Small intestine (tissue), 7 donors: ENCODE results near the gene ENPP1. TPM values are rescaled to one million over a fixed set of nuclear protein-coding genes. Genes with fewer than 3 reads are reported as not detected.

Experiments used
- DNase-seq, 2 donors: peaks; one replicate each; pipeline versions ENCODE4 v3.0.0 to v3.0.0-alpha.2; 2013
- FAIRE-seq: peaks from 2 replicates; lab custom pipeline; 2012; peaks lifted over from hg19 to GRCh38; lab: Jason Lieb, UNC
- H3K27ac ChIP-seq, 3 donors: one replicate each; pipeline ENCODE4 v1.5.1; 2013; ENCODE audit warnings: low read length in 2 of 3, mild to moderate bottlenecking in 2 of 3, control low read depth in 1 of 3, inconsistent platforms in 1 of 3, low read depth in 1 of 3, moderate library complexity in 1 of 3
- H3K27me3 ChIP-seq, 3 donors: one replicate each; pipeline ENCODE4 v1.6.1; 2013; ENCODE audit warnings: low read length in 3 of 3, inconsistent platforms in 1 of 3; ENCODE audit not compliant: control insufficient read depth in 3 of 3, insufficient read depth in 3 of 3
- H3K36me3 ChIP-seq, 3 donors: one replicate each; pipeline ENCODE4 v1.6.1; 2013; ENCODE audit warnings: low read length in 3 of 3, inconsistent platforms in 1 of 3, low read depth in 1 of 3, mild to moderate bottlenecking in 1 of 3, moderate library complexity in 1 of 3; ENCODE audit not compliant: control insufficient read depth in 3 of 3, insufficient read depth in 2 of 3
- H3K4me1 ChIP-seq, 3 donors: one replicate each; pipeline ENCODE4 v1.6.1; 2013; ENCODE audit warnings: low read length in 2 of 3, inconsistent platforms in 1 of 3, low read depth in 1 of 3, mild to moderate bottlenecking in 1 of 3, moderate library complexity in 1 of 3; ENCODE audit not compliant: control insufficient read depth in 3 of 3, insufficient read depth in 2 of 3
- H3K4me3 ChIP-seq, 3 donors: one replicate each; pipeline ENCODE4 v1.5.1; 2013; ENCODE audit warnings: low read length in 3 of 3, control low read depth in 1 of 3, inconsistent platforms in 1 of 3, low read depth in 1 of 3, mild to moderate bottlenecking in 1 of 3, moderate library complexity in 1 of 3
- H3K9me3 ChIP-seq, 2 donors: one replicate each; pipeline ENCODE4 v1.6.1; 2013; ENCODE audit warnings: low read depth in 1 of 2, low read length in 1 of 2; ENCODE audit not compliant: control insufficient read depth in 2 of 2, insufficient read depth in 1 of 2
- WGBS, 3 donors: extraction: QIAGEN DNeasy Blood & Tissue Kit; methylation state at CpG; one replicate each; pipeline ENCODE4 v1.1.7; 2013; 5-methylcytosine and 5-hydroxymethylcytosine counted together
- polyA plus RNA-seq, 4 donors: library from polyadenylated mRNA; stranded (reverse) in 3 of 4; unstranded in 1 of 4; fragments of 200-250 nt in 3 of 4; fragments of 120-200 nt in 1 of 4; gene quantifications; one replicate each; pipeline versions ENCODE4 v1.2.1 to v1.2.3, GENCODE V29; 2013
- donor health status: healthy with polysubstance abuse.
- donor health status: control.
- donor health status: control.
- donor health status: Bipolar disorder and iron deficiency.
- donor health status: healthy.

Gene ENPP1
- polyA plus RNA-seq, 4 donors = 0.57 to 11.4 (median 1.1) TPM

DNA sequence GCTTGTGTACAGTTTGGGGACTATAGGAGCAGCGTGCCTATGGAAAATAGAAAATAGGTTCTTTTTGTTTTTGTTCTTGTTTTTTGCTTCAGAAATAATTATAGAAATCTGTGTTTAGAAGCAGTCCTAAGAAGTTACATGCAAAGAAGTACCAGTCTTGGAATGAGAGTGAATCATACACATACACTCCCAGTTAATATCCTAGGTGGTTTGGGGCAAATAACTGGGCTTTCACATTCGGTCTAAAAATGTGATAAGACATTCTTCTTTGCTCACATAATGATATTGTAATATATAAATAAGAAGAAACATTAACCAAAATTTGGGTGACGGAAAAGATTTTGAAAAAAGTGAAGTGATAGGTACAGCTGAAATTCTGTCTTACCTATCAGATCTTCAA, 61.0 kb downstream of the ENPP1 start:
- WGBS, 3 donors = 92 to 94% (median 92%) methylated on average over 3 of the region's 3 CpGs

DNA sequence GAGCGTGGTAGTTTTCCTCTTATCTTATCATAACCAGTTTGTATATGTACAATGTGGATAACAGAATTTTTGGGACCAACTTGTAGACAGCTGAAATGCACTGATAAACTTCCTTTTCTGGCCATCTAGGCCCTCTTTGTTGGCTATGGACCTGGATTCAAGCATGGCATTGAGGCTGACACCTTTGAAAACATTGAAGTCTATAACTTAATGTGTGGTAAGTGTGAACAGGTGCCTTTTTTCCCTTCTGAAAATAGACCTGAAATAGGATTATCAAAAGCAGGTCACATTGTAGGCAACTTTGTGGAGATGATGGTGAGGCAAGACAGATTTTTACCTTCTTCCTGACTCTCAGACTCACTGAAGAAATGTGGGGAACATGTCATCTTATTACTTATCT, 67.8 kb downstream of the ENPP1 start:
- no peaks in the 10 kb centered on the region for H3K4me1 ChIP-seq
- no peaks in the 10 kb centered on the region for H3K9me3 ChIP-seq
- H3K27me3 ChIP-seq = no peaks in the 10 kb centered on the region
- FAIRE-seq (no peak), DNase-seq (no peak)
- peaks cover 0 to 4% (median 0%) of the 10 kb centered on the region in 3 donors for H3K36me3 ChIP-seq
- H3K27ac ChIP-seq = no peak overlapping the region
- WGBS, 3 donors = 21 to 60% (median 28%) methylated on average over 1 of the region's 1 CpG
- H3K4me3 ChIP-seq = no peak overlapping the region

More for the DNA sequence above, 61.0 kb downstream of the ENPP1 start:
- DNase-seq (no peak), FAIRE-seq (no peak)
- Histone ChIP-seq H3K27me3 (no peaks in the 10 kb centered on the region), H3K9me3 (no peaks in the 10 kb centered on the region), H3K4me3 (no peak overlapping the region), H3K4me1 (no peaks in the 10 kb centered on the region), H3K36me3 (no peaks in the 10 kb centered on the region), H3K27ac (no peak overlapping the region)

DNA sequence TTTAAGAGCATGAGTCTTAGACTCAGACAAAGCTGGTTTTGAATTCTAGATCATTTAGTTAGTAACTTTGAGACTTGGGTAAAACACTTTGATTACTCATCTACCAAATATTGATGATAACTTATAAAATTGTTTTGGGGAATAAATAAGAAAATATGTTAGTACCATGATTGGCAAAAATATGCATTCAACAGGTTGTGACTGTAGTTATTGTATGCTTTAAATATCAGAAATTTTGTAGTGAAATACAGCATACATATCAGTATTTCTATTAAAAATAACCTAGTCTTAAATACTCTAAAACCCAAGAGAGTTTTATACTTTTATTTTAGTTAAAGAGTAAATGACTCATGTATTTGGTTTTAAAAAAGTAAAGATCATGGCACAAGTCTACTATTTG, 68.7 kb downstream of the ENPP1 start:
- DNase-seq = no peak
- Histone ChIP-seq H3K36me3 (peaks cover 0 to 6% (median 0%) of the 10 kb centered on the region in 3 donors), H3K27me3 (no peaks in the 10 kb centered on the region), H3K27ac (no peak overlapping the region), H3K4me3 (no peak overlapping the region), H3K9me3 (no peaks in the 10 kb centered on the region), H3K4me1 (no peaks in the 10 kb centered on the region)
- no peak for FAIRE-seq

DNA sequence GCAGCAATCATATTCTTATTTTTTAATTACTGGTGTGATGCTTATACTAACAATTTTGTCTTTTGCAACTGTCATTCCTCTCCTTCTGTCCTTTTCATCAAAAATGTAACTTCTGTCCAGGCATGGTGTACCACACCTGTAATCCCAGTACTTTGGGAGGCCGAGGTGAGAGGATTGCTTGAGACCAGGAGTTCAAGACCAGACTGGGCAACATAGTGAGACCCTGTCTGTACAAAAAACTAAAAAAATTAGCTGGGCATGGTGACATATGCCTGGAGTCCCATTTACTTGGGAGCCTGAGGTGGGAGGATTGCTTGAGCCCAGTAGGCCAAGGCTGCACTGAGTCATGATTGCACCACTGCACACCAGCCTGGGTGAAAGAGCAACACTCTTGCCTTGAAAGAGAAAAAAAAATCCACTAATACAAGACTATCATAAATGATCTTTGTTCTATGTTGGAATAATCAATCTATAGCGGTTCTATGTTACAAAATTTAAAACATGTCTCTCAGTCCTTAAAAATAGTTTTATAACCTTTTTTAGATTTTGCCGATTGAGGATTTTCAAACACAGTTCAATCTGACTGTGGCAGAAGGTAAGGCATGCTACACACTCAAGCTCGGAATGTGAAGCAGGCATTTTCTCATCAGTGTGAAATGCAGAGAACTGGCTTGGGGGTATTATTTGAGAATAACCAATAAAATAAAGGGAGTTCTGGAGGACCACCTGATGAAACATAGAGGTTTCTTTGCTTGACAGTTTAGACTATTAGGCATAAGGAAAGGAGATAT, 70.4 kb downstream of the ENPP1 start:
- FAIRE-seq (no peak), DNase-seq (no peak)
- no peaks in the 10 kb centered on the region for H3K4me1 ChIP-seq
- peaks cover 0 to 6% (median 0%) of the 10 kb centered on the region in 3 donors for H3K36me3 ChIP-seq
- no peak overlapping the region for H3K4me3 ChIP-seq
- H3K27me3 ChIP-seq = no peaks in the 10 kb centered on the region
- WGBS, 3 donors = 86 to 94% (median 87%) methylated on average over 4 of the region's 4 CpGs
- no peaks in the 10 kb centered on the region for H3K9me3 ChIP-seq
- H3K27ac ChIP-seq = no peak overlapping the region

DNA sequence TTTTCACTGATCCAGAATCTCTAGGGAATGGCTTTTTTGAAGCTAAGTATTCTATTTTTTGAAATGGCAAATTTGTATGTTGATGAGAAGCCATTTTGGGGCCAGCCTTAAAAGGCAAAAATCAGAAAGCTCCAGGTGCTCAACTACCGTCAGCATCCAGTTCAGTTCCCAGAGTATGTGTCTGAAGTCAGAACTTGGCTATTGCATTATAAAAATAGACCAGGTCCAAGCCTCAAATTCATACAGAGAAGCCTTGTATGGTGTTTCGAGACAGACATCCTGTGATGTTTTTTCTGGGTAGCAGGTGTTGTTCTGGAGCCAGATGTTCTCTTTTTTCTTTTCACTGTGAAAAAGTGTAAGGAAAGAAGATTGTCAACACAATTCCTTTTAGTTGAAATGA, 75.2 kb downstream of the ENPP1 start:
- WGBS, 3 donors = 84 to 95% (median 86%) methylated on average over 2 of the region's 2 CpGs
- no peak for DNase-seq
- H3K27ac ChIP-seq = no peak overlapping the region
- H3K36me3 ChIP-seq = peaks cover 0 to 12% (median 2%) of the 10 kb centered on the region in 3 donors
- no peaks in the 10 kb centered on the region for H3K27me3 ChIP-seq
- H3K9me3 ChIP-seq = no peaks in the 10 kb centered on the region
- no peaks in the 10 kb centered on the region for H3K4me1 ChIP-seq
- FAIRE-seq = no peak
- H3K4me3 ChIP-seq = no peak overlapping the region

DNA sequence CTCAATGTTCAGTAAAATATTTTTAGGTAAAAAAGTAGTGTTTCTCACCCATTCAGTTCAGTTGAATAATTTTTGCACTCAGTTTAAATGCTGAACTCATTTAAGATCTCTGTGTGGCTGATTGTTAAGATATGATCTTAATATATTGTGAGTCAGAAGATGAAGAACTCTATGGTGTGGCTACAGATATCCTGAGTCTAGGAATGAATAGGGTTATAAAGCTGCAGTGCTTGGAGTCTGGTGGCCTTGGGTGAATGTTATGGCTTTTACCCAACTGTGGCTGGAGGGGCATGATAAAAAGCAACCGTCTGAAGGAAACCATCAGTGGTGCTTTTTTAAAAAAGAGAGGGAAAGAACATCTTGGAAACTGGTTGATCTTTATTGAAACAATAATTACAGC, 77.4 kb downstream of the ENPP1 start:
- no peaks in the 10 kb centered on the region for H3K27me3 ChIP-seq
- no peak overlapping the region for H3K4me3 ChIP-seq
- H3K27ac ChIP-seq = no peak overlapping the region
- H3K4me1 ChIP-seq = no peaks in the 10 kb centered on the region
- WGBS, 3 donors = 65 to 87% (median 75%) methylated on average over 1 of the region's 1 CpG
- FAIRE-seq = no peak
- H3K36me3 ChIP-seq = peaks cover 0 to 13% (median 2%) of the 10 kb centered on the region in 3 donors
- no peak for DNase-seq
- H3K9me3 ChIP-seq = no peaks in the 10 kb centered on the region

DNA sequence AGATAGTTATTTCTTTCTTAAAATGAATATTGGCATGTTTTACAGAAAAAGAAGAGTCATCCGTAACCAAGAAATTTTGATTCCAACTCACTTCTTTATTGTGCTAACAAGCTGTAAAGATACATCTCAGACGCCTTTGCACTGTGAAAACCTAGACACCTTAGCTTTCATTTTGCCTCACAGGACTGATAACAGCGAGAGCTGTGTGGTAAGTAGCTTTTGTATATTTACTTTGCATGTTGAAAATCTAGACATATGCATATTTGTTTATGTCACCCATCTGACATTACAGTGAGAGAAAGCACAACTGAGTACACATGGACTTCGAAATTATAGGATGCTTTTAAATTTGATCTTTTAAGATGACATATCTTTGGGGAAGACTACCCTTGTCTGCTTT, 78.7 kb downstream of the ENPP1 start:
- DNase-seq = no peak
- Histone ChIP-seq H3K27me3 (no peaks in the 10 kb centered on the region), H3K4me3 (no peak overlapping the region), H3K36me3 (peaks cover 0 to 11% (median 2%) of the 10 kb centered on the region in 3 donors), H3K4me1 (no peaks in the 10 kb centered on the region), H3K9me3 (no peaks in the 10 kb centered on the region), H3K27ac (no peak overlapping the region)
- FAIRE-seq = no peak
- 62 to 73% (median 73%) methylated on average over 4 of the region's 4 CpGs for WGBS, 3 donors

DNA sequence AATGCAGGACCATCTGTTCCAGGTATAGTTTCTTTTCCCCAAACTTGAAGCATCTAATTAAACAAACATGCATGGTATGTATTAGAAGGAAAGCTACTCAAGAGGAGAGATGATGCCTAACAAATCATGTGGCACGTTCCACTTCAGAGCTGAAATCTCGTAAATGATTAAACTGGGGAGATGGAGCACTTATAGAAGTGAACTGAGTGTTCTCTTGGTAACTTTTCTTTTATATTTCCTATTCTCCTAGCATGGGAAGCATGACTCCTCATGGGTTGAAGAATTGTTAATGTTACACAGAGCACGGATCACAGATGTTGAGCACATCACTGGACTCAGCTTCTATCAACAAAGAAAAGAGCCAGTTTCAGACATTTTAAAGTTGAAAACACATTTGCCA, 82.3 kb downstream of the ENPP1 start:
- Histone ChIP-seq H3K27me3 (no peaks in the 10 kb centered on the region), H3K9me3 (no peaks in the 10 kb centered on the region), H3K4me3 (no peak overlapping the region), H3K27ac (no peak overlapping the region), H3K4me1 (peaks cover 0 to 14% (median 3%) of the 10 kb centered on the region in 3 donors), H3K36me3 (peaks cover 0 to 8% (median 1%) of the 10 kb centered on the region in 3 donors)
- no peak for FAIRE-seq
- WGBS, 3 donors = 67 to 86% (median 81%) methylated on average over 3 of the region's 3 CpGs
- DNase-seq = no peak
